ENCODE data around the gene MAML2.

DNA sequence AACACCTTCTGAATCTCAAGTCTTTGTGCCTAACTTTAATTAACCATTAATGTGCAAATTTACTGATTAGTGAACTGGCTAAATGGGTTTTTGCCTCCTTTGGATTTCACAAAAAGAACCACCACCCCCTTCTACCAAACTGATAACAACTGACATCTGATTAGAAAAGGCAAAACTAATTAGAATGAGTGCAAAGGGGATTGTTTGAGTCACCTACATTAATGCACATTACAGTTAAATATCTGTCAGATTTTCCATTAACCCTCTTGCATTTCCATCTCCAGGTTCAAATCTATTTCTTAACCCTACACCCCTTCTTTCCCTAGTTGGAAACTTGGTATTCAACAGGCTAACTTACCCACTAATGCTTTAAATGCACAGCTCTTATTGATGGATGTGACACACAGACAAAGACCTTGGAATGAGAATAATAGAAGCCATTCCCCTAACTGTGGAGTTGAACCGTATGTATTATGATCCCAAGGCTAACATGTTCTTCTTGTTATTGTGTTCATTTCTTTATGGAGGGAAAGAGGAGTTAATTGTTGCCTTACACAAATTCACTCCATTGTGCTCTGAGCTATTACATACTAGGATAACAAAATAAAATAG is 257.6 kb downstream of the MAML2 start:
- no peak for TF ChIP-seq EZH2 (optimal IDR thresholded peaks at IDR 0.05; ENCODE audit: low read depth, low read length)
- TF ChIP-seq, protein P1, sequence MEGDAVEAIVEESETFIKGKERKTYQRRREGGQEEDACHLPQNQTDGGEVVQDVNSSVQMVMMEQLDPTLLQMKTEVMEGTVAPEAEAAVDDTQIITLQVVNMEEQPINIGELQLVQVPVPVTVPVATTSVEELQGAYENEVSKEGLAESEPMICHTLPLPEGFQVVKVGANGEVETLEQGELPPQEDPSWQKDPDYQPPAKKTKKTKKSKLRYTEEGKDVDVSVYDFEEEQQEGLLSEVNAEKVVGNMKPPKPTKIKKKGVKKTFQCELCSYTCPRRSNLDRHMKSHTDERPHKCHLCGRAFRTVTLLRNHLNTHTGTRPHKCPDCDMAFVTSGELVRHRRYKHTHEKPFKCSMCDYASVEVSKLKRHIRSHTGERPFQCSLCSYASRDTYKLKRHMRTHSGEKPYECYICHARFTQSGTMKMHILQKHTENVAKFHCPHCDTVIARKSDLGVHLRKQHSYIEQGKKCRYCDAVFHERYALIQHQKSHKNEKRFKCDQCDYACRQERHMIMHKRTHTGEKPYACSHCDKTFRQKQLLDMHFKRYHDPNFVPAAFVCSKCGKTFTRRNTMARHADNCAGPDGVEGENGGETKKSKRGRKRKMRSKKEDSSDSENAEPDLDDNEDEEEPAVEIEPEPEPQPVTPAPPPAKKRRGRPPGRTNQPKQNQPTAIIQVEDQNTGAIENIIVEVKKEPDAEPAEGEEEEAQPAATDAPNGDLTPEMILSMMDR (IDR thresholded peaks at IDR 0.05; ENCODE audit: low read length) = no peak

All from MM.1S (cell line).